ENCODE results near the gene RMP24.
A peak's percentile ranks its signal among the peaks of the same experiment; 100 is the strongest.

The RMP24 gene

DNA sequence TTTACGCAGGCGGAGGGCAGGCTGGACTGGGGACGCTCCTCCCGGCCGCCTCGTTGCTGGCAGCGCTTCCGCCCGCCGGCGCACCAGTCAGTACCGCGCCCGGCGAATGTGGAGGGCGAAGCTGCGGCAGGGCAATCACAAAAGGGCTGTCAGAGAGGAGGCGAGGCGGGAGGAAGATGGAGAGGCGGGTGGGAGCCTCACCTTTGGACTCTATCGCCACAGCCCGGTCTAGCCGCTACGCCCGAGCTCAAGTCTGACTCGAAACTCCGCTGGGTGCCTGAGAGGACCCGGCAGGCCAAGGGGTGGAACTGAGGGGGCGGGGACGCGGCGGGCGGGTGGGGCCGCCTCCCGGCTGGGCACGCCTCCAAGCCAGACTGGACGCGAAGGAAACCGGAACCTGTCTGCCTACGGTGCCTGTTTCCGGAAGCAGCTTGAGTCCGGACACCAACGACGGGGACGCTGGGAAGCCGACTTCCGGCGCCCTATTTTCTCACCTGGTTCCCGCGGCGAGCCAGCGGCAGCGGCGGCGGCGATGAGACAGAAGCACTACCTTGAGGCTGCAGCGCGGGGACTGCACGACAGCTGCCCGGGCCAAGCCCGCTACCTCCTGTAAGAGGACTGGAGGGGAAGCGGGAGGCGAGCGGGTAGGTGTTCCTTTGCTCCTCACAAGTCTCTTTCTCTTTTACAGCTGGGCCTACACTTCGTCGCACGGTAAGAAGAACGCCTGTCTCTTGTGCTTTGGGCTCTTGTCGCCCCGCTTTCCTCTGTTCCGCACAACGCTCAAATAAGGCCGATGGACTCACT, at the start of gene RMP24:
RMP24 (plus strand) TSS at position 483 of the 804 bp plus-strand sequence.
- DNase-seq (ENCODE audit: low read depth): peak; percentile 98
- no peak for TF ChIP-seq CTCF (IDR thresholded peaks at IDR 0.05; ENCODE audit: low read length, missing control alignments)
- peak within 1 kb of the TSS; percentile 99 for H3K4me3 ChIP-seq (replicated peaks; ENCODE audit: low read depth, low read length)

DNA sequence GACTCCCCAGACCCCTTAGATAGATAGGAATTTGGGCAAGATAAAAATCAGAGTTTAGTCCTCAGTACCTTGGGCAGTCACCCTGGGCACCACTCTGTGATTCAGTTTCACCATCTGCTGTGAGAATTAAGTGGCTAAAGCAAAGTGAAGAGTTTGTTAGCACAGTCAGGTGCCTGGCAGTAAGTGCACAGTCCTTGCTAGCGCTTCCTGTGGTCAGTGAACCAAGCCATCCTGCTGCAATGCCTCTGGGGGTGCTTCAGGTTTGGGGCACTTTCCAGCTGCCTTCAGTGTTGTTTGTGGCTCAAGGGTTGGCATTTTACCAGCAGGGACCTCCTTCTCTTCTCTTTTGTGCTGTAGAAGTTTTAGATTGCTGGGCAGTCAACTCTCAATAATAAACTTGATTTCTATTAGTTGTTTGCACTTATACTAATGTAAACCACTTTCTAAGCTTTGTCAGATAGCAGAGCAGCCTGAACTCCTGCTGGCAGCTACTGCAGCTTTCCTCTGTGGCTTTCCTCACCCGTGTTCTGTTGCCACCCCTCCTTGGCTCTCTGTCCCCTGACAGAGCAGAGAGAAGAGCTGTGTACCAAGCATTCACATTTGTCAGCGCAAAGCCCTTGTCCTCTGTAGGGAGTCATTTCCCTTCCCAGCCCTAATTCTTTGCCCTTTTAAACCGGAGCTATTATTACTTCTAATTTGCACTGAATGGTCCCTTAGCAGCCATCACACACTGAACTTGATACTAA, 48.4 kb upstream of the RMP24 start:
- no peak for DNase-seq (ENCODE audit: low read depth)
- TF ChIP-seq CTCF (IDR thresholded peaks at IDR 0.05; ENCODE audit: low read length, missing control alignments): no peak
- no peak overlapping the region for H3K4me3 ChIP-seq (replicated peaks; ENCODE audit: low read depth, low read length)

- H3K4me3 ChIP-seq (replicated peaks; ENCODE audit: low read depth, low read length): no peak overlapping the region
- DNase-seq (ENCODE audit: low read depth): no peak
- TF ChIP-seq CTCF (IDR thresholded peaks at IDR 0.05; ENCODE audit: low read length, missing control alignments): no peak
Observed at GRCh38 chr18:35926884-35927283, 45.6 kb upstream of the RMP24 start.

DNA sequence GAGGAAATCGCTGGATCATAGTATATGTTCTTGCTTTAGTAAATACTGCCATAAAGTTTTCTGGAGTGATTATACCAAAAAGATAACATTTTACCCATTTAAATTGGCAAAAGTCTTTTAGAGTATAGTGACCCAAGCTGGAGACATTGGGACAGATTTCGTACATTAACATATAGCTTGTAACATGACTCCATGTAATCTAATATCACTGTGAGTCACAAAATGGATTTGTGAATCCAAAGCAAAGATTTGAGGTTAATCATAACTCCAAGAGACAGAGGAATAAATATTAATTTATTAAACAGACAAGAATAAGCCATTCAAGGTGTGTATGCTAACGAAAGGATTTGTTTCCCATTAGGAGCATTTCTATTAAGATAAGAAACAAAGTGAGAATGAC, 45.0 kb upstream of the RMP24 start:
- DNase-seq (ENCODE audit: low read depth): no peak
- TF ChIP-seq CTCF (IDR thresholded peaks at IDR 0.05; ENCODE audit: low read length, missing control alignments): no peak
- no peak overlapping the region for H3K4me3 ChIP-seq (replicated peaks; ENCODE audit: low read depth, low read length)

- H3K4me3 ChIP-seq (replicated peaks; ENCODE audit: low read depth, low read length): no peak overlapping the region
- no peak for DNase-seq (ENCODE audit: low read depth)
- no peak for TF ChIP-seq CTCF (IDR thresholded peaks at IDR 0.05; ENCODE audit: low read length, missing control alignments)
Observed at GRCh38 chr18:35933982-35934381, 38.5 kb upstream of the RMP24 start.

DNA sequence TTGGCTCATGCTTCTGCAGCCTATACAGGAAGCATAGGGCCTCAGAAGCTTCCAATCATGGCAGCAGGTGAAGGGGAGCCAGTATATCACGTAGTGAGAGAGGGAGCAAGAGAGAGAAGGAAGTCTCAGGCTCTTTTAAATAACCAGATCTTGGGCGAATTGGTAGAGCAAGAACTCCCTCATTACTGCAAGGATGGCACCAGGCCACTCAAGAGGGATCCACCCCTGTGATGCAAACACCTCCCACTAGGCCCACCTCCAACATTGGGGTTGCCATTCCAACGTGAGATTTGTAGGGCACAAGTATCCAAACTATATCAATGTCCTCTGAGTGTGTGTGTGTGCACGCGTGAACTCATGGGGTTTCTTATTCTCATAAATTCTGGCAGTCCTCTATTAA, 37.6 kb upstream of the RMP24 start:
- DNase-seq (ENCODE audit: low read depth): no peak
- TF ChIP-seq CTCF (IDR thresholded peaks at IDR 0.05; ENCODE audit: low read length, missing control alignments): no peak

More for the DNA sequence above, 37.6 kb upstream of the RMP24 start:
- no peak overlapping the region for H3K4me3 ChIP-seq (replicated peaks; ENCODE audit: low read depth, low read length)

Measured in fibroblast of pulmonary artery (primary cell).